ENCODE results near the gene PPOX. TPM values are rescaled to one million over a fixed set of nuclear protein-coding genes. Genes with fewer than 3 reads are reported as not detected.

PPOX gene
- total and polyA plus RNA-seq, 2 experiments from 2014 or later: 26.5 to 39.6 TPM

- Mint-ChIP-seq H3K27ac (no peak overlapping the region), H3K4me3 (no peak overlapping the region), H3K27me3 (ENCODE audit: insufficient read depth, low read depth, poor library complexity) (peaks cover 3% of the 10 kb centered on the region), H3K36me3 (ENCODE audit: low read depth) (peaks cover 9% of the 10 kb centered on the region), H3K9me3 (no peaks in the 10 kb centered on the region), H3K4me1 (peaks cover 23% of the 10 kb centered on the region)
- Histone ChIP-seq H3K27me3 (ENCODE audit: insufficient read depth) (no peaks in the 10 kb centered on the region), H3K79me2 (replicated peaks; ENCODE audit: insufficient read depth) (peaks cover 62% of the 10 kb centered on the region), H3K4me1 (ENCODE audit: insufficient read depth) (peaks cover 29% of the 10 kb centered on the region), H3K4me2 (peak overlapping the region; percentile 87), H2AFZ (0 out of 2 replicates have a peak overlapping the region, but pooled peaks have one; percentile 4), H3K9me2 (ENCODE audit: insufficient read depth) (no peaks in the 10 kb centered on the region; the same call in 1 of the 2 replicates), H4K20me1 (replicated peaks; ENCODE audit: insufficient read depth) (no peaks in the 10 kb centered on the region; the same call in none of the 2 replicates), H3F3A (replicated peaks; ENCODE audit: low read depth) (peaks cover 19% of the 10 kb centered on the region), H3K36me3 (ENCODE audit: insufficient read depth) (peaks cover 11% of the 10 kb centered on the region), H3K4me3 (peak overlapping the region; percentile 77), H3K27ac (ENCODE audit: low read depth) (peak overlapping the region; percentile 97)
- DNase-seq (ENCODE audit: low spot score) (peak; percentile 30), ATAC-seq (peak; percentile 24)
- TF ChIP-seq CTCF (conservative IDR thresholded peaks at IDR 0.05; ENCODE audit: low read depth in 2 of 2) (no peak), ETS1 (IDR thresholded peaks at IDR 0.05) (no peak), CREB1 (CRISPR knock-in tag; IDR thresholded peaks at IDR 0.05; ENCODE audit: low read depth) (no peak), JUNB (IDR thresholded peaks at IDR 0.05; ENCODE audit: unreplicated experiment) (no peak)
Observed at GRCh38 chr1:161133220-161133740, 32.9 kb upstream of the PPOX start.

- no peak for ATAC-seq
- Mint-ChIP-seq H3K9me3 (no peaks in the 10 kb centered on the region), H3K36me3 (ENCODE audit: low read depth) (no peaks in the 10 kb centered on the region), H3K4me1 (peaks cover 4% of the 10 kb centered on the region; the same call in 2 of the 3 replicates), H3K27ac (no peak overlapping the region), H3K4me3 (no peak overlapping the region; the same call in 2 of the 3 replicates), H3K27me3 (ENCODE audit: insufficient read depth, low read depth, poor library complexity) (no peaks in the 10 kb centered on the region)
- H2AFZ ChIP-seq: no peak overlapping the region
- H4K20me1 ChIP-seq (replicated peaks; ENCODE audit: insufficient read depth): no peaks in the 10 kb centered on the region; the same call in 1 of the 2 replicates
- H3K27me3 ChIP-seq (ENCODE audit: insufficient read depth): no peaks in the 10 kb centered on the region
- H3K79me2 ChIP-seq (replicated peaks; ENCODE audit: insufficient read depth): peaks cover 25% of the 10 kb centered on the region
- no peak overlapping the region for H3K27ac ChIP-seq (ENCODE audit: low read depth)
- H3F3A ChIP-seq (replicated peaks; ENCODE audit: low read depth): peaks cover 10% of the 10 kb centered on the region
- no peak overlapping the region for H3K4me2 ChIP-seq
- DNase-seq (ENCODE audit: low spot score): peak; percentile 21
- H3K36me3 ChIP-seq (ENCODE audit: insufficient read depth): no peaks in the 10 kb centered on the region
- peaks cover 17% of the 10 kb centered on the region for H3K4me1 ChIP-seq (ENCODE audit: insufficient read depth)
- H3K4me3 ChIP-seq: no peak overlapping the region
- H3K9me2 ChIP-seq (ENCODE audit: insufficient read depth): no peaks in the 10 kb centered on the region
- TF ChIP-seq EZH2phosphoT487 (IDR thresholded peaks at IDR 0.05; ENCODE audit: unreplicated experiment) (no peak), JUNB (IDR thresholded peaks at IDR 0.05; ENCODE audit: unreplicated experiment) (no peak), EZH2 (IDR thresholded peaks at IDR 0.05; ENCODE audit: low read depth, unreplicated experiment) (no peak), CTCF (conservative IDR thresholded peaks at IDR 0.05; ENCODE audit: low read depth in 2 of 2) (no peak), NANOG (IDR thresholded peaks at IDR 0.05; ENCODE audit: borderline replicate concordance) (no peak), POLR2AphosphoS5 (IDR thresholded peaks at IDR 0.05; ENCODE audit: low read depth) (no peak), ETS1 (IDR thresholded peaks at IDR 0.05) (no peak)
Observed at GRCh38 chr1:161137881-161138280, 28.3 kb upstream of the PPOX start.
